GM18505 (cell line): ENCODE measurements around the gene NAA80.
"Not testable (repeated sequence)": the region's sequence is repeated elsewhere in the genome, so short reads cannot be mapped to it uniquely, and the experiment has no call there.

Experiments used
- ATAC-seq: cut with Tn5 transposase; IDR thresholded peaks from one replicate; pipeline ENCODE4 v1.9.1; 2021; ENCODE audit not compliant: unreplicated experiment
- POLR2A ChIP-seq: IDR thresholded peaks from 4 replicates; pipeline ENCODE4 v1.6.1; 2011; ENCODE audit warnings: borderline replicate concordance; ENCODE audit not compliant: insufficient read depth, insufficient read length; ENCODE audit errors: extremely low read depth

The NAA80 gene

GRCh38 chr3:50286322-50287227 is 12.6 kb downstream of the NAA80 start:
- TF ChIP-seq POLR2A: no peak
- no peak for ATAC-seq

GRCh38 chr3:50284121-50284520 is 15.1 kb downstream of the NAA80 start:
- ATAC-seq: not testable (repeated sequence)

- TF ChIP-seq POLR2A: no peak
- ATAC-seq: no peak
Measured at GRCh38 chr3:50279255-50280016, 19.8 kb downstream of the NAA80 start.

- TF ChIP-seq POLR2A: no peak
- ATAC-seq: no peak
Measured at GRCh38 chr3:50278880-50279224, 20.4 kb downstream of the NAA80 start, which contains the start of gene LSMEM2. Gene LSMEM2 (plus strand): TSS chr3:50279087. CDS start chr3:50279114, 27 bp downstream.

GRCh38 chr3:50278123-50278879 is 20.9 kb downstream of the NAA80 start:
- no peak for TF ChIP-seq POLR2A
- no peak for ATAC-seq

- ATAC-seq: no peak
- TF ChIP-seq POLR2A: no peak
Measured at GRCh38 chr3:50276762-50277101, 22.5 kb downstream of the NAA80 start.

- no peak for TF ChIP-seq POLR2A
- no peak for ATAC-seq
Measured at GRCh38 chr3:50275996-50276761, 23.0 kb downstream of the NAA80 start.

- no peak for TF ChIP-seq POLR2A
- ATAC-seq: no peak
Measured at GRCh38 chr3:50275141-50275995, 23.8 kb downstream of the NAA80 start.

GRCh38 chr3:50274371-50275104 is 24.7 kb downstream of the NAA80 start:
- no peak for TF ChIP-seq POLR2A
- no peak for ATAC-seq

GRCh38 chr3:50273689-50274065 is 25.5 kb downstream of the NAA80 start:
- TF ChIP-seq POLR2A: no peak
- no peak for ATAC-seq

- TF ChIP-seq POLR2A: no peak
- ATAC-seq: peak; percentile 70
Measured at GRCh38 chr3:50272911-50273688, 26.1 kb downstream of the NAA80 start.

GRCh38 chr3:50272538-50272910 is 26.7 kb downstream of the NAA80 start:
- ATAC-seq: not testable (repeated sequence)
